OCI-M1 (cell line): ENCODE measurements around the gene FKBP8.
A peak's percentile ranks its signal among the peaks of the same experiment; 100 is the strongest.
"Not testable (repeated sequence)": the region's sequence is repeated elsewhere in the genome, so short reads cannot be mapped to it uniquely, and the experiment has no call there.

Experiments used
- DNase-seq: peaks from one replicate; lab custom pipeline; 2025; lab: John Stamatoyannopoulos, UW

The FKBP8 gene

DNA sequence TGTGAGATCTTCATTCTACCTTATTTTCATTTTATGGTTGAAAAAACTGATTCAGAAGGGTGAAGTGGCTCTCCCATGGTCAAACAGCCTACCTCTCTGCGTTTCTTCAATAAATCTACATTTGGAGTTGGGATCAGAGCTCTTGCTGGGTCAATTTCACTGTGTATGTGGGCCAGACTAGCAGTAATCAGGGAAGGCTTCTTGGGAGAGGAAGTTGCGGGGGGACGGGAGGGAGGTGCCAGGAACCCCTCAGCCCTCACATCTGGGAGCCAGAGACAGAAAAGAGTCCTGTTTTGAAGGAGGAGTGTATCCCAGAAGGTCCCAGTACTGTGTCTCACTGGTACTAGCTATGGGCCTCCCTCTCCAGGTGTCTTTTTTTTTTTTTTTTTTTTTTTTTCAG lies 15.2 kb upstream of the FKBP8 start:
- DNase-seq, result no peak

DNA sequence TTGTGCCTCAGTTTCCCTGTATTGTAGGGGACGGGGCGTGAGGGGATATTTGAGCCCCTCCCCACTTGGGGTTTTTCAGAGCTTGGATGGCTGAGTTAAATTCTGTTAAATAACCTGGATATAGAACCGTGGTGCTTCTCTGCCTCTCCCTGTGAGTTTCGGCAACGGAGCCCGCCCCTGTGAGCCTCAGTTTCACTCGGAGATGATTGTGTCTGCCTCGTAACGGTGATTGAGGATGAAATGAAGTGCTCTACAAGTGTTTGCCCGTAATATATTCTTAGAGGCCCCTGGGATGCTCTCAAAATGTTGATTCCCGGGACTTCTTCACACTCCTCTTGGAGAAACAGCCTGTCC lies 14.8 kb upstream of the FKBP8 start:
- peak; percentile 37 for DNase-seq

DNA sequence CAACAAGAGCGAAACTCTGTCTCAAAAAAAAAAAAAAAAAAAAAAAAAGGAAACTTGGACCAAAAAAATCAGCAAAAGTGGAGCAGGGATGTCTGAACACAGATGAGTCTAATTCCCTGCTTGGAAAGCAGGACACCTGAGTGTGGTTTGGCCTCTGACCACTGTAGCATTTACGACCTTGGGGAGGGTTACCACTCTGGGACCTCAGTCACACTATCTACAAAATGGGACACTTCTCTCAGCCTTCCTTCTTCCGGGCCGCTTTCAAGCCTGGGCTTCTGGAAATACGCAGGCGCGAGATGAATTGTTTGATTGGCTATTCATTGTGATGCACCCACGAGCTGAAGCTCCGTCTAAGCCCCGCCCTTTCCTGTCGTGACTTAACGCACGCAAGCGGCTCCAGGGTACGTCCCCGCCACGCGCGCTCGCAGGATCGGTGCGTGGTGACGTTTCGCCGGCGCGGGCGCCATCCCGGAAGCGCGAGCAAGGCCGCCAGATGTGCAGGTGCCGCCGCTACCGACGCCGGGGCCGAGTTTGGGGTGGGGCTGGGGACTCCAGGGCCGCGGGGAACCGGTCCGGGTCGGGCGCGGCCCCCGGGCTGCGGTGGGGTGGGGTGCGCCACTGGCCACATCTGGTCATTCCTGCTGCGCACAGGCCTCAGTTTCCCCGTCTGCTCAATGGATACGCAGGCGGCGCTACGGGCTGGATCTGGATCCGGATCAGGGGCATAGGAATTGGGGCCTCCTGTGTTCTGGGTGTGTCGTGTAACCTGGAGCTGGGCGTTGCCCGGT lies 14.2 kb upstream of the FKBP8 start, which contains the start of gene KXD1:
Gene KXD1 (plus strand): TSS at position 460 of the 791 bp plus-strand sequence. CDS start 4,187 bp downstream, outside the sequence.
- DNase-seq, result peak; percentile 98

DNA sequence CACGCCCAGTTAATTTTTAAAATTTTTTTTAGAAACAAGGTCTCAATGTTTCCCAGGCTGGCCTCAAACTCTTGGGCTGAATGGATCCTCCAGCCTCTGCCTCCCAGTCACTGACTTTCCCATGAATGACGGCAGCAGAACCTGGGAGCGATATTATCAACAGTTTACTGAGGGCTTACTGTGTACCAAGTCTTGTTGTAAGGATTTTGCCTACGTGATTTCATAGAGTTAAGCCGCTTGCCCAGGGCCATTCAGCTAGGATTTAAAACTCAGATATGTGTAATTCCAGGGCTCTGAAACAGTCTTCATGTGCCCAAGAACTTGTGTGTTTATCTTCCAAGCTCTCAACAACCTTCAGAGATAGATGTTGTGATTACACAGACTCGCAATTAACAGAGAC lies 8.3 kb upstream of the FKBP8 start:
- no peak for DNase-seq

DNA sequence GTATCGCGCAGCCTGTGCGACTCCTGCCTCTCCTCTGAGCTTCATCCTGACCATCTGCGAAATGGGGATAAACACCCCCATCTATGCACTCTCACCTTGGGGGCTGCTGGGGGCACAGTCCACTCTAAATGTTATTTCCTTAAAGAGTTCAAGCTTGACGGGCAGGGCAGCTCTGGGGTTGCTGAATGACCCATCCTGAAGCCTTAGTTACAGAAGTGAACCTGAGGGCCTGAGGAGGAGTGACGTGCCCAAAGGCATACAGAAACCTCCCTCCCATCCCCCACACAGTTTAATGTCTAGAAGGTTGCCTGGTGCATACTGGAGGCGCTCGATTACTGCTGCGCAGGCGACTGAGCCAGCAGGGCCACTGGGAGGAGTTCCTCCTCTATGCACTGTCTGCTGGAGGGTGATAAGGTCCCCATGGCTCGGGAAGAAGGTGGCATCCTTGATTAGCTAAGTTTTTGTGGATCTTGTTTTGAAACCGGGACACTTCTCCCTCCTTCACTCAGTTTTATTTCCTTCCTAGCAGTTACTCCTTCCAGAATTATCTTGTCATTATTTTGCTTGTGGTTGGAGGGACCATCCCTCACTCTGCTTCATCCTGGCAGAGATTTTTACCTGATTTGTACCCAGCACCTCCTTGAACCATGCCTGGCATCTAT lies 572 bp upstream of the FKBP8 start:
- DNase-seq, result peak; percentile 99

- DNase-seq, result peak; percentile 21
These were observed 1.1 kb downstream of the FKBP8 start for GRCh38 chr19:18541992-18542940.

GRCh38 chr19:18541258-18541991 lies 1.9 kb downstream of the FKBP8 start:
- no peak for DNase-seq

GRCh38 chr19:18540200-18540599 lies 3.2 kb downstream of the FKBP8 start:
- DNase-seq, result not testable (repeated sequence)

DNA sequence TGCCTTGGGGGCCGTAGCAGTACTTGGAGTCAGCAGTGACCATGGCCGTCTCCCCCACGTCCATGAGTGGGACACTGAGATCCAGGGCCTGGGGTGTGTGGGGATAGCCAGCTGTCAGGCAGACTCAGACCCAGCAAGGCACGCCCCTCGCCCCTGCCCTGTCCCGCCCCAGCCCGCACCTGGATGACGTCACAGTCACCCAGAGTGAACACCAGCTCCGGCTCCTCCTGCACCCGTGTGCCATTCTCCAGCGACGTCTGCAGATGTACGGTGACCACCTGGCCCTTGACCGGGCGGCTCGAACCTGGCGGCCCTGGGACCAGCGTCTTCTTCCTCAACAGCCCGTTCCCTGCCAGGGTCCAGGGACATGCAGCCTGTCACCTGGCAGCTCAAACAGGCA lies 4.0 kb downstream of the FKBP8 start:
- DNase-seq, result no peak

- no peak for DNase-seq
These were observed 5.3 kb downstream of the FKBP8 start for GRCh38 chr19:18538115-18538514.

DNA sequence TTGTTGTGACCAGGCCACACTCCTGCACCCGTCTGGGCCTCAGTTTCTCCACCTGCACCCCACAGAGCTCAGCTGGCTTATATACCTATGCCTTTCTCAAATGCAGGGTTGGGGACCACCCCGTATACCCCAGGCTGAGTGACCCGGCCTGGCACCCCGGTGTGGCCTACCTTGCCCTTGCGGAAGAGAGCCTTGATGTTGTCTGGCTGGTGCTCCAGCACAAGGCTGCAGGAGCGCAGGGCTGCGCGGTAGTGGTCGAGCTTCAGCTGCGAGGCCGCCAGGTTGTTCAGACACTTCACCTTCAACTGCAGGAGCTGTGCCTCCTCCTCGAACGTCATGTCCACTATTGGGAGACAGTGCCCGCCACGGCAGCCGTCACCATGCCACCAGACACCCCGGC lies 5.9 kb downstream of the FKBP8 start:
- no peak for DNase-seq

DNA sequence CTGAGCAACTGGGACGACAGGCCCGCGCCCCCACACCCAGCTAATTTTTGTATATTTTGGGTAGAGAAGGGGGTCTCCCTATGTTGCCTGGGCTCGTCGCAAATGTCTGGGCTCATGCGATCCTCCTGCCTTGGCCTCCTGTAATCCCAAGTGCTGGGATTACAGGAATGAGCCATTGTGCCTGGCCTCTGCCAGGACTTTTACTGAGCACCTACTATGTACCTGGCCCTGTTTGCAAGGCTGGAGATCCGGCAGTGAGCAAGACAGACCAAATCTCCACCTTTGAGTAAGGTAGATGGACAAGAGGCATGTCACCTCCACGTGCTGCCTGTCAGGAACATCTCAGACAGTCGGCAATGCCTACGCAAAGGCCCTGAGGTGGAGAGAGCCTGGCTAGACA lies 6.9 kb downstream of the FKBP8 start:
- DNase-seq, result no peak

DNA sequence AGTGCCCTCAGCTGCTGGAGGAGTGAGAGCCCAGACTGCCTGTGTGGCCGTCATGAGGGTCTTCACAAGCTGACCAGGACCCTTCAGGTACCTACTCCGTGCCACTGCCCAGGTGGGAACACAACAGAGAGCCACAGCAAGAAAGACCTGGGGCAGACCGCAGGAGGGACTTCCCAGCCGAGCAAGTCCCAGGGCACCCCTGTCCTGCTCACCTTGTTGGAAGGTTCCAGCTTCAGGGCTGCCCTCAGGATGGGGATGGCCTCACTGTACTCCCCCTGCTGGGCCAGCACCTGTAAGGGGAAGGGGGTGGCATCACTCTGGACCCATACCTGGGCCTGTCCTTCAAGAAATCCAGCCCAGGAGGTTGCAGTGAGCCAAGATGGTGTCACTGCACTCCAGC lies 10.3 kb downstream of the FKBP8 start:
- no peak for DNase-seq

DNA sequence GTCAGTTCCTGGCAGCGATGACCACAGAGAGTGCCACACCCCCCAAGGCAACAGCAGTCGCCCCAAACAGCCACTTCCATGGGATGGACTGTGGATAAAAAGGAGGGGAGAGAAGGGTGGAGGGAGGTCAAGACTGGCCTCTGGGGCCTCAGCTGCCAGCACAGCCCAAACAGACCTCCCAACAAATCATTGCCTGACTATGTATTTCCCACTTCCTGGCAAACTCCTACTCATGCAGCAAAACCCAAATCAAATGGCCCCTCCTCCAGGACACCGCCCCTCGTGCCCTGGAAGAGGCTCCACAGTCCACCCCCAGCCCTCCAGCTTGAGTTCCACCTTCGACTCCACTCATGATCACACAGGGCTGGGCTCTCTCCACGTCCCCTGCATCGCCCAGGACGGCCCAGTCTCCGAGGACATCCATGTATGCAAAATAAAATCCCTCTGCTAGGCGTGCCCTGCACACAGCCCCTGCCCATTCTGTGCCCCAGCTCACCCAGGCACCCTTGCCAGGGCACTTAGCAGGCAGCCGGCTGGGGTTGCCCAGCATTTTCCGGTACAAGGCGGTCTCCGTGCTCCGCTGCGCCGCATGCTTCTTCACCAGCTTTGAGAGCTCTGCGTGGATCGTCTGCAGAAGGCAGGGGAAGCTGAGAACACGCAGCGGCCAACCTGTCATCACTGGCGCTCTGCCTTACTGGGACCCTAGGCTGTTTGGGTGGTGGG lies 11.0 kb downstream of the FKBP8 start:
- DNase-seq, result no peak

DNA sequence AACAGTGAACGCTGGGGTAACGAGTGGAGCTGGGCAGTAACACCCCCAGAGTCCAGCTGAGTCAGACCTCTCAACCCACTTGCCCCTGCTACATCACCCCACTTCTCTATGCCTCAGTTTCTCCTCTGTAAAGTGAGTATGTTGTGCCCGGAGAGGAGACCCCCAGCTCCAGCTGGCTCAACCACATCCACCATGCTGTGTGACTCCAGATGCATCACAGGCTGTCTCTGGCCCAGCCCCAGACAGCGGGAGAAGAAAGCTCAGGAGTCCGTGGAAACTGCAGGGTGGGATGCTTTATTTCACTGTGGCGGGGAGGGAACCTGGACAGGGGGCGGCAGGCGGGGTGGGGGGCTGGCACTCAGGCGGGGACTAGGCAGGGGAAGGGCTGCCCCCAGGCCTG lies 11.9 kb downstream of the FKBP8 start:
- no peak for DNase-seq

GRCh38 chr19:18529782-18530181 lies 13.6 kb downstream of the FKBP8 start:
- no peak for DNase-seq

DNA sequence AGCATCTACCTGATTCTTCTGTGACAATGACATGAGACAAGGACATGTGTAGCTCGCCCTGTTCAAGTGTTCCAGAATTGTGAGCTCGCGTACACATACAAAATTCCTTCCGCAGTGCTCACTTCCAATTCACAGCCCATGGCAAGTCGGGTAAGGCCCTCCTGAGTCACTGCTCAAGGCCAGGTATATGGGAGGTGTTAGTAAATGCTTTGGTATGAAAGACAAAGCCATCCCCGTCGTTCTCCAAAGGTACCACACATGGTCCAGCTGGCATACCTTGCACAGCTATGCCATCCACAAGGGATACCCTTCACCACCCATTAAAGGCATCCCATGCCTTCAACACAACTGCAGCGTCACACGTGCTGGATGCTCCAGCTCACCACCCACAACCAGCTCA lies 17.1 kb downstream of the FKBP8 start:
- no peak for DNase-seq

DNA sequence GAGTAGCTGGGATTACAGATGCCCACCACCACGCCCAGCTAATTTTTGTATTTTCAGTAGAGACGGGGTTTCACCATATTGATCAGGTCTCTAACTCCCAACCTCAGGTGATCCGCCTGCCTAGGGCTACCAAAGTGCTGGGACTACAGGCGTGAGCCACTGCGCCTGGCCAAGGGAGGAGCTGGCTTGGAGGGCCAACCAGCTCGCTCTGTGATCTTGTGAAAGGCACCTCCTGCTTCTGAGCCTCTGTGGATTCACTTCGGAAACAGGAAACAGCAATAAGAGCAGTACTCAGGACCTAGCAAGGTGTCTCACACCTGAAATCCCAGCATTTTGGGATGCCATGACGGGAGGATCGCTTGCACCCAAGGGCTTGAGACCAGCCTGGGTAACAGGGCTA lies 19.5 kb downstream of the FKBP8 start:
- DNase-seq, result no peak

GRCh38 chr19:18522862-18523440 lies 20.4 kb downstream of the FKBP8 start:
- DNase-seq, result not testable (repeated sequence)

GRCh38 chr19:18522124-18522861 lies 21.1 kb downstream of the FKBP8 start:
- DNase-seq, result peak; percentile 100
